HG03135 (cell line): Measurements from ENCODE around the gene VHLL.
A peak's percentile ranks its signal among the peaks of the same experiment; 100 is the strongest.

Source experiments
- ATAC-seq: cut with Tn5 transposase; IDR thresholded peaks from one replicate; pipeline ENCODE4 v1.9.1; 2021; ENCODE audit warnings: mild to moderate bottlenecking, moderate library complexity; ENCODE audit not compliant: unreplicated experiment

Gene VHLL

DNA sequence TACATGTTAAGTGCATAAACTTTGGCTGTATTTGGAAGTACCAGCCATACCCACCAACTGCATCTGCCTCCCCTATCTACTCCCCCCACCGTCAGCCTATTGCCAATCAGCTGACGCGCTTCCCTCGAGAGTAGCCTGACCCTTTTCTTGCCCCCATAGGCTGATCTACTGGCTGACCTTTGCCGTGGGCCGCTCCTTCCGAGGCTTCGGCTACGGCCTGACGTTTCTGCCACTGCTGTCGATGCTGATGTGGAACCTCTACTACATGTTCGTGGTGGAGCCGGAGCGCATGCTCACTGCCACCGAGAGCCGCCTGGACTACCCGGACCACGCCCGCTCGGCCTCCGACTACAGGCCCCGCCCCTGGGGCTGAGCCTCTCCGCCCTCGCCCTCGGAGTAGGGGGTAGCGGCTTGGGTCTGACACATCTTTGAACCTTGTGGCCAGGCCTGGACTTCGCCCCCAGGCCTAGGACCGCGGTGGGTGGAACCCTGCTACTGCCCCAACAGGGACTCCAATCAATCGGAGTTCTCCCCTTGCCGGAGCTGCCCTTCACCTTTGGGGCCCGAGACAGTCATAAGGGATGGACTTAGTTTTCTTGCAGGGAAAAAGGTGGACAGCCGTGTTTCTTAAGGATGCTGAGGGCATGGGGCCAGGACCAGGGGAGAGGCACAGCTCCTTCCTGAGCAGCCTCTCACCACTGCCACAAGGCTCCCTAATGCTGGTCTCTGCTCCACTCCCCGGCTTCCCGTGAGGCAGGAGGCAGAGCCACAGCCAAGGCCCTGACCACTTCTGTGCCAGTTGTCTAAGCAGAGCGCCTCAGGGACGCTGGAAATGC is 7.7 kb downstream of the VHLL start:
- ATAC-seq = no peak

DNA sequence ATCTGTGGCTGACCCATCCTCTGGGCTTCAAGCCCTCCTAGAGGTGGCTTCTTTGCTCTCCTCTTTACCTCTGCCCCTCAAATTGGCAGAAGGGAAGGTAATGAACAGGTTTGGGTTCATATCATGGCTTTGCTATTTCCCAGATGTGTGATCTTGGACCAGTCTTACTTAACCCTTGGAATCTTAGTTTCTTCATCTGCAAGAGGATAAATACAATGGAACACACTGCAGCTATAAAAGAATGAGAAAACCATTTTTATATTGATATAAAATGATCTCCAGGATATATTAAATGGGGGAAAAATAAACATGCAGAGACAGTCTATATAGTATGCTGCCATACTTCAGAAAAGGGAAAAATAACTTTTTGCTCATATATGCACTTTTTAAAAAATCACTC is 9.2 kb downstream of the VHLL start:
- ATAC-seq = no peak

DNA sequence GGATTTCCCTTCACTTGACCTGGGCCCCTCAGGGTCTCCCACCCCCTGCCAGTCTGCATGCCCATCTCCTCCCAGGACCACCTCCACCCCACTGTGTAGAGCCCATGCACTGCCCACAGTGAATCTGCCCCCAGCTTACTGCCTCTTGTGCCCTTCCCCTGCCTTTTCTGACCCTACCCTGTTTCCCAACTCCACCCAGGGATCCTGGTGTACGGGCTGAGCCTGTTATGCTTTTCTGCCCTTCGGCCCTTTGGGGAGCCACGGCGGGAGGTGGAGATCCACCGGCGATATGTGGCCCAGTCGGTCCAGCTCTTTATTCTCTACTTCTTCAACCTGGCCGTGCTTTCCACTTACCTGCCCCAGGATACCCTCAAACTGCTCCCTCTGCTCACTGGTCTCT is 13.0 kb downstream of the VHLL start:
- ATAC-seq = no peak

DNA sequence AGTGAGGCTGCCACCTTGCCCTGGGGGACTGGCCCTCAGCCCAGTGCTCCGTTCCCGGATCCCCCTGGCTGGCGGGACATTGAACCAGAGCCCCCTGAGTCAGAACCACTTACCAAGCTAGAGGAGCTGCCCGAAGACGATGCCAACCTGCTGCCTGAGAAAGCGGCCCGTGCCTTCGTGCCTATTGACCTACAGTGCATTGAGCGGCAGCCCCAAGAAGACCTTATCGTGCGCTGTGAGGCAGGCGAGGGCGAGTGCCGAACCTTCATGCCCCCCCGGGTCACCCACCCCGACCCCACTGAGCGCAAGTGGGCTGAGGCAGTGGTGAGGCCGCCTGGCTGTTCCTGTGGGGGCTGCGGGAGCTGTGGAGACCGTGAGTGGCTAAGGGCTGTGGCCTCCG is 13.7 kb downstream of the VHLL start:
- ATAC-seq = no peak

DNA sequence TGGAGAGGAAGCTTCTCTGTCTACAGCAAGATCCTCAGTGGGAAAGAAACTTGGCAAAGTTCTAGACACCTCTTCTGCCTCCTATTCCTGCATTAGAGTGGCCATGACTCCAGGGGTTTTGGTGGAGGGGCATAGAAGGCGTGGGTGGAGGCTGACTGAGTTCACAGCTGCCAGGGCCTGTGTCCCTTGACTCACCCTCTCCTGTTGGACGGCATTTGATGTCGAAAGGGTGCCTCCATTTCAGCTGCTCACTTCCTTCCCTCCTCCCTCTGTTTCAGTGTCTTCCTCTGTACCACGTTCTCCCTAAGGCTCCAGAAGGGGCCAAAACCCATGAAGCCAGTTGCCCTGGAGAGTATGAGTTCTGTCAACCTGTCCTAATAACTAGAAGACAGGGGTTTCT is 14.3 kb downstream of the VHLL start:
- no peak for ATAC-seq

DNA sequence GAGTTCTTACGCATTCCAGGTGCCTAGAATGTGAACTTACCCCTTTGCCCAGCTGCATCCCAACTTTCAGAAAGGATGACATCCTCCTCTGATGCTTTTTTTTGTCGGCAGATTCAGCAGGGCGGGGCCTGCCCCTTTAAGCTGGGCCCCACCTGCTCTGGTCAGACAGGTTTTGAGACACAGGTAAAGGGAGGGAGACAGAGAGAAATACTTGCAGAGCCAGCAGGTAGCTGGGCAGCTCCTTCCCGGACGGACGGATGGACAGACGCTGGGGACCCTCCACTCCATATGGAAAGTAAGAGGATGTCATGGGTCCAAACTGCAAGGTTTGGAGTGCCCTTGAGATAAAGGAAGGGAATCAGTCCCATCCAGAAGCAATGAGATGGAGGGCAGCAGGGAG is 15.0 kb downstream of the VHLL start, which contains the start of gene TMEM79:
Gene TMEM79 (plus strand): TSS at position 214 of the 400 bp plus-strand sequence. CDS start 902 bp downstream, outside the sequence.
- no peak for ATAC-seq

DNA sequence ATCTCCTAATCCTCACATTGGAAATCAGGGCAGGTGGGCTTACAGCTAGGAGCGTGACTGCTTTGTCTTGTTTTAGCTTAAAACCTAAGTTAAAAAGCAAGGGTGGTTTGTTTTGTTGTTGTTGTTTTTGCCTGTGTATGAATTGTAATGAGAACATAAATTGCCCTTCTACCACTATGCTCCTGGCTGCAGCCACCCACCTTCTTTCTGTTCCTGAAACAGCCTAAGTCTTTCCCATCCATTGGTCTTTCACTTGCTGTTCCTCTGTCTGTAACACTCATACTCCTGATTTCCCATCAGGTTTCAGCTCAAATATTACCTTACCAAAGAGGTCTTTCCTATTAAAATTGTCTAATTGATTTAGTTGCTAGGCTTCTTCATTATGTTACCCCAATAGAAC is 15.6 kb downstream of the VHLL start:
- ATAC-seq = no peak

DNA sequence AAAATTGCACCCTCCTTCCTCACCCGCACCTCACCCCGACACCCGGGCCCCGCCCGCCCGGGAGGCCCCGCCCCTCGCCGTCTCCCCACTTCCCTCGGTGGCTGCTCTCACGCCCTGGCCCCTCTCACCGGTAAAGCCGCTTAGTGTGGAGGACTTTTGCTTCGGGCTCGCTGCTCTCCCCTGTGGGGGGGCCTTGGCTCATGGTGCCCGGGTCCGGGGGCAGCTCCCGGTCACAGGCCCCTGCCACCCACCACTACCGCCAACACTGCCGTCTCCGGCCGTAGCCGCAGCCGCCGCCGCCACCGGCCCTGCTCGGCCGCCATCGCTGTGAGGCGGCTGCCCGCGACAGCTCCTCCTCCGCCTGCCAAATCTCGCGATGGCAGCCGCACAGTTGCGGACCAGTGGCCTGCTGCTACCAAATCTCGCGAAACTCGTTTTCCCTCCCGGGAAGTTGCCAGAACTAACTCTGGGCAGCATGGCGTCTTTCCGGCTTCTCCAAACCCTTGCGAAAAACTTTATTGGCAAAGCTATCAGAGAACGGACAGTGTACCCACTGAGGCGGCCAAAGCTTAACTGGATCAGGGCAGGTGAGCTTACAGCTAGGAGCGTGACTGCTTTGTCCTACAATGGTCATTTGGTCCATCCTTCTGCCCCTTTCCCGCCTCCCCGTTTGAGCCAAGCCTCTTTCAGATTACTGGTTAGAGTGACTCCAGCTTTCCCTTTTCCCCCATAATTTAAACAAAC is 16.5 kb downstream of the VHLL start, which contains the start of gene SMG5:
Gene SMG5 (minus strand): TSS at position 347 of the 744 bp plus-strand sequence. CDS start 145 bp downstream, at position 202.
- ATAC-seq = peak; percentile 76

DNA sequence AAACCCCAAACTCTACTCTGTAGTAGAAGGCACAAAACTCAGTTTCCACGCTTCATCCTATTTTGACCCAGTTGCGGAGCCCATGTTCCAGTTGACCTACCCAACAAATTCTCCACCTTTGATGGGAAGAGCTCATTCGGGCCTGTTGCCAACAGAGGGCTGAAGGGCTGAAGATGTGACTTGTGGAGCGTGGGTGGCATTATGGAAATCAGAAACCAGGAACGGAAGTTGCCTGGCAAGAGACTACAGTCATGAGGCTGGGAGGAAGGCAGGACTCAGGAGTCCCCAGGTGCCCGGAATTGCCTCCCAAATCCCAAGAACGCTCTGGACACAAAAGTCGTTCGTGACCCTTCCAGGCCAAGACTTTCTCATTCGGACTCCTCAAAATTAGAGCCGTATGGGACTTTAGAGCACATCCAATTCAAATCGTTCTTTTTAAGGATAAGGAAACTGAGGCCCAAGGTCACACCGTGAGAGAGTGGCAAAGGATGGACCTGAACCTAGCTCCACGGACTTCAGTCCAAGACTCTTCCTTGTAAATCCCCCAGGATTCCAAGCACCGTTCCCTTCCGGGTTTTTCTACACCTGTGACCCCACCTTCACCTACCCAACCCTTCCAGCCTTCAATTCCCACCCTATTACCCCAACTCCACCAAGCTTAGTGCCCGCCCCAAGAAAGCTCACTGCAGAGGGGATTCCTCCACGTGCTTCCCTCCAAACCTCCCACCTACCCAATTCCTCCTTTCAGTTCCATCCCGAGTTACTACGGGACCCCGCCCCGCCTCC is 17.2 kb downstream of the VHLL start:
- ATAC-seq = no peak

DNA sequence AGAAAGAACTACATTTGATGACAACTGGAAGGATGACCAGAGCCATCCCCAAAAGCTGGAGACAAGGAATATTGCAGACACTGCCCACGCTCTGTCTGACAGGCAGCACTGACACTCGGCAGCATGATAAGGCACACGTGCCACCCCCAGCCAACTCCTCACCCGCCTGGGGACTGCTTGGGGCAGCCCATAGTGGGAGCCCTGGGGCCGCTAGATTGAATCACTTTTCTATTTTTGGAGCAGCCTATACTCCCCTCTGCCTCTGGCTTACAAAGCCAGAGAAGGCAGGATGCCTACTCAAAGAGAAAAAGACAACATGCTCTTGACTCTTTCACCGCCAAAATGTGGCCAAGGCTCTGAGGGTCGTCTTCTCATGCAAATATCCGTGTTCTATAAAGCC is 17.8 kb downstream of the VHLL start:
- peak; percentile 40 for ATAC-seq

DNA sequence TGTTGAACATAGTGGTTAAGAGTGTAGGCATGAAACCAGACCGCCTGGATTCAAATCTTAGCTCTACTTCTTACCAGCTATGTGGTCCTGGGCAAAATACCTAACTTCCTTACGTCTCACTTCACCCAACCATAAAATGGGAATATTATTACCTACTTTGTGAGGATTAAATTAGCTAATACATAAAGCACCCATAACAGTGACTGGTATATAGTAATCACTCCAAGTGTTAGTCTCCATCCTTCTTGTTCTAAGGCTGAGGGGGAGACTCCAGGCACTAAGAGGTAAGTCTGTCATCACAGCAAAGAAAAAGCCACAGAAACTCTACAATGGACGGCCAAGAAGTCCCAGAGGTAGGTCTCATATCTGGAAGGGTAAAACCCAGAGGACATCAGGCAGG is 19.3 kb downstream of the VHLL start:
- ATAC-seq = no peak

DNA sequence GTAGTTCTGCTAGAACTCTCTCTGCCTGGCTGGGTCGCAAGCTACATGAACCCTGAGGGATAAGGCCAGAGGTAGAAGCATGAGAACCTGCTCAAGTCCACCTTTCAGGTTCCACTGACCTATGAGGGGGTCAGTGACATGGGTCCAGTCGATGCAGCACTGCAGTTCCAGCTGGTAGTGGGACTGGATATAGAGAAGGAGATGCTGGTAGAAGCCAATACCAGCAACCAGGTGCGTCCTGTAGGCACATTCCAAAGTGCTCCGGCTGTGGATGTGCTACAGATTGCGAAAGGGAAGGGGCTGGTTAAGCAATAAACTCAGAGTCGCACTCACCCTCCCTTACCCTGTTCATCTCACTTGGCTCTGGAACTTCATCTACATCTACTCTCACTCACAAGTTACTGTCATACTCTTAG is 22.1 kb downstream of the VHLL start:
- no peak for ATAC-seq

DNA sequence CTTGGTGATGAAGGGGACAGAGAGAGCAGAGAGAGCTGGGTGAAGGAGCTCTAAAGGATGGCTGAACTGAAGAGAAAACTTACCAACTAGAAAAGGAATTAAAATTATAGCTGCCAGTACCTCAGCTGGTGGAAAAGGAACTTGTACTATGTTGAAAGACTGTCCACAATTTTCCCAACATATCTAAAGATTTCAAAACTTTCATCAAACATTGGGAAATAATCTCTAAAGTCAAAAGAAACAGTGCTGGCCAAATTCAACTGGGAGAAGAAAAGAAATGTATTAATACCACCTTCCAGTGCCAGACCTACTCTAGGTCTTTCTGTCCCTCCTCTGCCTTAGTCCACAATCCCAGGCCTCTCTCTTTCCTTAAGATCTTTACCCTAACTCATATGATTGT is 22.6 kb downstream of the VHLL start:
- ATAC-seq = no peak

DNA sequence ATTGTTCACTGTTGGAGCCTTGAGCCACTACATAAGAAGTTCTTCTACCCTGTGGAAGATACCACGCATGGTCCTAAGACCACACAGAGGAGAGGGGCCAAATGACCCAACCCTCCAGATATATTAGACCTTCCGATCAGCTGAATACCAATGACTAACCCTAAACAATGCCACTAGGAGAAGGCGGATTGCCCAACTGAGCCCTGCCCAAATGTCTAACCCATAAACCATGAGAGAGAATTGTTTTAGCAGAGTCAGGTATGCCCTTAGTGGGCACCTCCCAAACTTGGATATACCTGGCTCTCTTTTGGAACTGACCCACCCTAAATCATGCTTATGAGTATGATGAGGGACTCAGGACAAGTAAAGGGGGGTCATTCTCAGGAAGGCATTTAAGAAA is 28.8 kb downstream of the VHLL start:
- ATAC-seq = no peak

DNA sequence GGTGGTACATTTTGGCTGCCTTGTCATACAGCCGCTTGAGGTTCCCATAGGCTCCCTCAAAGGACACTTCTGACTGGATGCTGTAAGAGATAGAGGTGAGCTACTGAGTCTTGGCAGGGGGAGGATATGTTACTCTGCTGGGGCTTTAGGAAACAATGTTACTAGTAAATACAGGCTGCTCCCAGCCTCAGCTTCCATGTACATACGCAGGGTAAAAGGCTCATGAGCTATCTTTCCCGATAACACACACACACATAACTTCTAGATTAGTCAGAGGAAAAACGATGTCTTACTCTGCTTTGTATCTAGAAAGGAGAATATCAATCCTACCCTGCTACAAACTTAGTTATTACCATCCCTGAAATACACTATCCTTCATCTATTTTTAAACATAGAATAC is 30.8 kb downstream of the VHLL start:
- ATAC-seq = no peak

DNA sequence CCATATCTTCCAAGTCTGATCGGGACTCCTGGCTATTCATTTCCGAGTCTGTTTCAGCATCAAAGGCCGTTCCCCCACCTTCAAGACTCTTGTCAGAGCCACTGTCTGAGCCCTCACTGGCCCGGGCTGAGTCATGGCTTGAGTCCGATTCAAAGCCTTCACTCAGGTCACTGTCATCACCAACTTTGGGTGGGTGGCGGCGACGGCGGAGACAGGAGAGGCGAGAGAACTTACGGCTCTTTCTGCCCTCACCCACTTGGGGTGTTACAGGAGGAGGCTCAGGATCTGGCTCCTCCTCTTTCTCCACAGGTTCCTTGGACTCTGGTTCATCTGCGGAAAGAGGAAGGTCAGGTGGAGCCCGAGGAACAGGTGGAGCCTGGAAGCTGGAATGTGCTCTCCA is 33.1 kb downstream of the VHLL start:
- no peak for ATAC-seq

DNA sequence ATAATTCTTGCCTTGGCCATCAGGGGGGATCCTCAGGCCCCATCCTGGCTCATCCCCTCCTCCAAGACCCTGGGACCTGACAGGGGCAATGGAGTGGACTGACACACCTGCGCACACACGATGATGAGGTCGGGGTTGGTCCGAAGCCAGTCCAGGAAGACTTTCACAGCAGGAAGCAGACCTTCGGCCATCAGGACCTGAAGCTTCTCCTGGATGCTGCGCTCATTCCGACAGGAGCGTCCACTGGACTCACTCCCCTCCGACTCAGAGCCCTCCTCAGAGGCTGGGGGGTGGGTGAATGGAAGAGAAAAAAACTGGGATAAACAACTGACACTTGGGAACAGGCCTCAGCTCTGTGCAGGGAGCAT is 35.8 kb downstream of the VHLL start:
- no peak for ATAC-seq

DNA sequence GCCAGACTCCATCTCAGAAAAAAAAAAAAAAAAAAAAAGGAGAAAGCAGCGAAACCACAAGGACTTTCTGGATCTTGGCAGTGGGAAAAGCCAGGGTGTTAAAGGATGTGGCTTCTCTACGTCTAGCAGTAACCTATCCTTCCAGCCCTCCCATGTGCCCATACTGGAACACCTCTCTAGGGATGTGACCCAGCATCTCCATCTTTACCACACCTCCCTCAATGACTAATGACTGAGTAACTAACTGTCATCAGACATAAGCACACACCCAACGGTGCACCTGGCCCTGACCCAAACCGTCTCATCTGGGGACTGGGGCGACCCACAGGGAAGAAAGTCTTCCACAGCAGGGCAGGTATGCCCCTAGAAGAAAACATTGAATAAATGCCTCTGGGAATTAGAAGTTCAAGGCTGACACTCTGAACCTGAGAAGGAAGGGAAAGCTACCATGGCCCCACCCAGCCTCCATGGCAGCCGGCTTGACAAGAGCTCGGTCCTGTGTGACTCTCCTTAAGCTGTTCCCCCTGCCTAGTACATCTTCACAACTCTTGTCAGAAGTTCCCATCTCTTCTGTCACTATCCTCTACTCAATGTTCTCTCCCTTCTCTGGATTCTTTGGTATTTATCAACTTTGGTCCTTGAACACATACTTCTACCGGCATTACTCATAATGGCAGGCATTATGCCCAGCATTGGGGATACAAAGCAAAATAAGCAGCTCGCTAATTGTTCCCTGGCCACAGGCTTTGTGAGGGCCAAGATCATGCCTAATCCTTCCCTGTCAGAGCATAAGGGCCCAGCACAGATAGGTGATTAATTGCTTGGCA is 36.4 kb downstream of the VHLL start:
- no peak for ATAC-seq

DNA sequence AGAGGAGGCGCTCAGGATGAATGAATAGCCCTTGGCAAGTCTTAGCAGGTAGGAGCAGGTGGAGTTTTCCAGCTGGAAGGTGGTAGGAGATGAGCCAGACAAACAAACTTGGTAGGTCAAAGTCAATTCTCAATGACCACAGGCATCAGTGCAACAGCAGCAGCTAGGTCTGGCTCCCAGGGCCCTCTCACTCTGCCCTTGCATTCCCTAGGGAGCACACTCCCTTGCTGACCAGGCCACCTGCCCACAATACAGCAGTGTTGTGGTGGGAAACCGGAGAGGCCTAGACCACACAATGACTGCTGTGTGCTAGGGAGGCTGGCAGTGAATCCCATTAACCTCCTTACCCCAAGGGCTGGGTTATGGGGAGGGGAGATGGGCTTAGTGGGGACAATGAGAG is 38.2 kb downstream of the VHLL start:
- ATAC-seq = no peak

DNA sequence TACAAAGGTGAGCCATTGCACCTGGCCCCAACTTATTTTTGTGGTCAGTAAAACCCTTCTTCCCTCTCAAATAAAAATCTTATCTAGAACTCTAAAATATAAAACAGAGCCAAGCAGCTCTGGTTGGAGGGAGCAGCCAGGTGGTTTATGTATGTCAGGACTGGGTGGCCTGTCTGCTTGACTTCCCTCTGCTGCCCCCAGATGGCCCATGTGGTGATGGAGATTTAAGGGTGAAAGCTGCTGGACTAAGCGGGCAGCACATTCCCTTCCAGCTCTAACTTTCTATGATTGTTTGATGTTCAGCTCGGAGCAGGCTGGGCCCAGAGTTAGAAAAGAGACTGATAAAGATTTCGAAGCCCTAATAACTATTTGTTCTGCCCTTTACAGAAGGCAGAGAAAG is 39.3 kb downstream of the VHLL start:
- ATAC-seq = no peak

DNA sequence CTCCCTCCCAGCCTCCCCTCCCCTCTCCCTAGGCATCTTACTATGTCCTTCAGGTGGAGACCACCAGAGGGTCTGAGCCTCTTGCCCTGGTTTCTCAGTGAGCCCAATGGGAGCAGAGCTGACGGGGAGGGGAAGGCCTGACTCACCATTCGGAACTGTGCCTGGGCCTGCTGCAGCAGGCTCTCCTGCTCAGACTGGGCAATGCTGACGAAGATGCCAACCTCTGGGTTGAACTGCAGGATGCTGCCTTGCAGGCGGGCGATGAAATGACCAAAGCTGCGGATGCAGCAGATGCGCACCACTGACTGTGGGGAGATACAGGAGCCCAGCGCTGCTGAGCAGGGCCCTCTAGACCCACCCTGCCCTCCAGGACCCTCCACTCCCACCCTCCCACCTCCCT is 40.2 kb downstream of the VHLL start:
- no peak for ATAC-seq
